Caco-2 (cell line): ENCODE measurements around the gene MCHR1. TPM values are rescaled to one million over a fixed set of nuclear protein-coding genes. Genes with fewer than 3 reads are reported as not detected.
"Not testable (repeated sequence)": the region's sequence is repeated elsewhere in the genome, so short reads cannot be mapped to it uniquely, and the experiment has no call there.

Experiments used
- BruUV-seq: library from RNA; stranded (reverse); fragments of 400-500 nt; replicated peaks from 2 replicates; lab custom pipeline; 2021; lab: Mats Ljungman, UMichigan
- CTCF ChIA-PET: fragments of 300-600 bp; sonication (Branson Sonifier 250); formaldehyde crosslinking; loops from one replicate; lab custom pipeline; 2022; ENCODE audit warnings: antibody characterized with exemption; lab: Charles Lee
- POLR2A ChIA-PET: fragments of 300-600 bp; sonication (Branson Sonifier 250); formaldehyde crosslinking; loops from one replicate; lab custom pipeline; 2022; ENCODE audit warnings: antibody characterized with exemption; lab: Charles Lee
- DNase-seq, 2 experiments: peaks; one replicate each; pipeline versions ENCODE4 v3.0.0 to v3.0.0-alpha.2; 2020 to 2022
- H3K27me3 ChIP-seq: replicated peaks from 2 replicates; pipeline ENCODE4 v1.6.0; 2011; ENCODE audit warnings: low read length; ENCODE audit not compliant: control insufficient read depth, insufficient read depth
- H3K36me3 ChIP-seq: 2 replicates; pipeline ENCODE4 v1.5.1; 2011; ENCODE audit warnings: low read length; ENCODE audit not compliant: control insufficient read depth, insufficient read depth
- H3K4me1 ChIP-seq: fragments of 250-450 bp; sonication (Bioruptor Pico); 2 replicates; pipeline ENCODE4 v1.5.1; 2020; ENCODE audit warnings: mild to moderate bottlenecking
- H3K4me3 ChIP-seq: 2 replicates; pipeline ENCODE4 v1.5.1; 2011; ENCODE audit warnings: low read depth, mild to moderate bottlenecking, control low read depth, low read length
- H3K9me3 ChIP-seq: fragments of 250-450 bp; sonication (Bioruptor Pico); 2 replicates; pipeline ENCODE4 v1.5.1; 2020; ENCODE audit warnings: mild to moderate bottlenecking, moderate library complexity
- H3K27ac Mint-ChIP-seq: one replicate; pipeline ENCODE4 v1.8.0; 2022; ENCODE audit warnings: mixed read lengths; ENCODE audit not compliant: unreplicated experiment
- H3K27me3 Mint-ChIP-seq: one replicate; pipeline ENCODE4 v1.8.0; 2022; ENCODE audit warnings: mixed read lengths; ENCODE audit not compliant: insufficient read depth, unreplicated experiment
- H3K36me3 Mint-ChIP-seq: one replicate; pipeline ENCODE4 v1.8.0; 2022; ENCODE audit warnings: mild to moderate bottlenecking, mixed read lengths; ENCODE audit not compliant: insufficient read depth, unreplicated experiment
- H3K4me1 Mint-ChIP-seq: one replicate; pipeline ENCODE4 v1.8.0; 2022; ENCODE audit warnings: low read depth, mixed read lengths; ENCODE audit not compliant: unreplicated experiment
- H3K4me3 Mint-ChIP-seq: one replicate; pipeline ENCODE4 v1.8.0; 2022; ENCODE audit warnings: mild to moderate bottlenecking, moderate library complexity, mixed read lengths; ENCODE audit not compliant: unreplicated experiment
- H3K9me3 Mint-ChIP-seq: one replicate; pipeline ENCODE4 v1.8.0; 2022; ENCODE audit warnings: mixed read lengths; ENCODE audit not compliant: unreplicated experiment
- intact Hi-C: fragments of 100-400 bp; cut with micrococcal nuclease; formaldehyde crosslinking; loops from one replicate; pipeline ENCODE4 v1.10.0; 2022; ENCODE audit not compliant: unreplicated experiment
- total RNA-seq: library from RNA; stranded (reverse); gene quantifications from 2 replicates; pipeline ENCODE4 v1.2.3, GENCODE V29; 2022
- TF ChIP-seq, protein P1 (sequence below), 2 experiments: fragments of 200-600 bp in 1 of 2; IDR thresholded peaks; 1 replicate in 1 of 2; 2 replicates in 1 of 2; pipeline versions ENCODE4 v1.5.1 to v1.8.0; 2011 to 2022; ENCODE audit warnings: antibody characterized with exemption in 1 of 2, control low read depth in 1 of 2, inconsistent platforms in 1 of 2, low read depth in 1 of 2, low read length in 1 of 2, mild to moderate bottlenecking in 1 of 2, moderate library complexity in 1 of 2; ENCODE audit not compliant: insufficient read depth in 1 of 2, severe bottlenecking in 1 of 2, unreplicated experiment in 1 of 2

Gene MCHR1
- total RNA-seq, 1 experiment from 2014 or later, result not detected

DNA sequence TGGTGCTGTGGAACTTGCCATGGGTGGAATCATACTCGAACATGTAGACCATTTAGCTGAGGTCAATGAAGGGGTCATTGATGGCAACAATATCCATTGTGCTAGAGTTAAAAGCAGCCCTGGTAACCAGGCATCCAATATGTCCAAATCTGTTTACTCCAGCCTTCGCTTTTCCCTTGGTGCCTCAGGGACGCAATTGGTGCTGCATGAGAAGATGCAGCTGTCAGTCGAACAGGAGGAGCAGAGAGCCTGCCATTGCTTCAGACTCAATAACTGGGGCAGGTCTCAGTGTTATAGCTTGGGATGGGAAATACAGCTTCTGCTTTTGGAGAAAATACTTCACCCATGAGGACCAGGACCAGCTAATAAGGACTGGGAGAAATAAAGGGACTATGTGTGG is 5.0 kb upstream of the MCHR1 start:
- no TSS peak for BruUV-seq
- H3K4me3 ChIP-seq, result no peak overlapping the region
- no peaks in the 10 kb centered on the region for H3K9me3 ChIP-seq
- ChIA-PET CTCF (no interaction called here), POLR2A (no interaction called here)
- Mint-ChIP-seq H3K27ac (no peak overlapping the region), H3K27me3 (no peaks in the 10 kb centered on the region), H3K9me3 (no peaks in the 10 kb centered on the region), H3K4me3 (no peak overlapping the region), H3K4me1 (no peaks in the 10 kb centered on the region), H3K36me3 (peaks cover 4% of the 10 kb centered on the region)
- no peaks in the 10 kb centered on the region for H3K27me3 ChIP-seq
- intact Hi-C loops, result no loop called here
- no peaks in the 10 kb centered on the region for H3K4me1 ChIP-seq
- no peaks in the 10 kb centered on the region for H3K36me3 ChIP-seq
- TF ChIP-seq, protein P1, sequence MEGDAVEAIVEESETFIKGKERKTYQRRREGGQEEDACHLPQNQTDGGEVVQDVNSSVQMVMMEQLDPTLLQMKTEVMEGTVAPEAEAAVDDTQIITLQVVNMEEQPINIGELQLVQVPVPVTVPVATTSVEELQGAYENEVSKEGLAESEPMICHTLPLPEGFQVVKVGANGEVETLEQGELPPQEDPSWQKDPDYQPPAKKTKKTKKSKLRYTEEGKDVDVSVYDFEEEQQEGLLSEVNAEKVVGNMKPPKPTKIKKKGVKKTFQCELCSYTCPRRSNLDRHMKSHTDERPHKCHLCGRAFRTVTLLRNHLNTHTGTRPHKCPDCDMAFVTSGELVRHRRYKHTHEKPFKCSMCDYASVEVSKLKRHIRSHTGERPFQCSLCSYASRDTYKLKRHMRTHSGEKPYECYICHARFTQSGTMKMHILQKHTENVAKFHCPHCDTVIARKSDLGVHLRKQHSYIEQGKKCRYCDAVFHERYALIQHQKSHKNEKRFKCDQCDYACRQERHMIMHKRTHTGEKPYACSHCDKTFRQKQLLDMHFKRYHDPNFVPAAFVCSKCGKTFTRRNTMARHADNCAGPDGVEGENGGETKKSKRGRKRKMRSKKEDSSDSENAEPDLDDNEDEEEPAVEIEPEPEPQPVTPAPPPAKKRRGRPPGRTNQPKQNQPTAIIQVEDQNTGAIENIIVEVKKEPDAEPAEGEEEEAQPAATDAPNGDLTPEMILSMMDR (IDR thresholded peaks at IDR 0.05; ENCODE audit: insufficient read depth in 1 of 2, low read depth in 1 of 2, low read length in 1 of 2, severe bottlenecking in 1 of 2, unreplicated experiment in 1 of 2), result no peak
- no peak for DNase-seq

DNA sequence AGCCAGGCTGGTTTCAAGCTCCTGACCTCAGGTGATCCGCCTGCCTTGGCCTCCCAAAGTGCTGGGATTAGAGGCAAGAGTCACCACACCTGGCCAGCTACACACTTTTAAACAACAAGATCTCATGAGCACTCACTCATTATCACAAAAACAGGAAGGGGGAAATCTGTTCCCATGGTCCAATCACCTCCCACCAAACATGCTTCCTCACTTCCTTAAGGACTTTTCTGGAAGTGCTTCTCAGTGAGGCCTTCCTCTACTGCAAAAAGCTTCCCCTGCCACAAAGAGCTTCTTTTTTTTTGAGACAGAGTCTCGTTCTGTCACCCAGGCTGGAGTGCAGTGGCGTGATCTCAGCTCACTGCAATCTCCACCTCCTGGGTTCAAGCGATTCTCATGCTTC is 3.1 kb upstream of the MCHR1 start:
- H3K9me3 ChIP-seq, H3K36me3 Mint-ChIP-seq, H3K27ac Mint-ChIP-seq, H3K4me3 ChIP-seq, DNase-seq, POLR2A ChIA-PET, BruUV-seq, H3K4me3 Mint-ChIP-seq, H3K27me3 Mint-ChIP-seq, H3K4me1 ChIP-seq, H3K36me3 ChIP-seq, H3K9me3 Mint-ChIP-seq, H3K27me3 ChIP-seq, H3K4me1 Mint-ChIP-seq, intact Hi-C loops, CTCF ChIA-PET: not testable (repeated sequence)

DNA sequence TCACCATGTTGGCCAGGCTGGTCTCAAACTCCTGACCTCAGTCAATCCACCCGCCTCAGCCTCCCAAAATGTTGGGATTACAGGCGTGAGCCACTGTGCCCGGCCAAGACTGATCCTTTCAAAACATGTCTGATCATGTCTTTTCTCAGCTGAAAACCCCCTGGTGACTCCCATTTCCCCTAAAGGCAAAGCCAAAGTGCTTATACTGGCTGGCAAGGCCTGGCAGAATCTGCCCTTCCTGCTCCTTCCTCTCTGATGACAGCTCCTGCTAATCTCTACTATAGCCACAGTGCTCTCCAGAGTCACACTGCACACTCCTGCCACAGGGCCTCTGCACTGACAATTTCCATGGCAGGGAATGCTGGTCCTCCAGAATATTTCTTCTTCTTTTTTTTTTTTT is 2.6 kb upstream of the MCHR1 start:
- Histone ChIP-seq H3K4me1 (no peaks in the 10 kb centered on the region), H3K4me3 (no peak overlapping the region), H3K36me3 (no peaks in the 10 kb centered on the region), H3K9me3 (no peaks in the 10 kb centered on the region), H3K27me3 (no peaks in the 10 kb centered on the region)
- TF ChIP-seq, protein P1 (IDR thresholded peaks at IDR 0.05; ENCODE audit: insufficient read depth in 1 of 2, low read depth in 1 of 2, low read length in 1 of 2, severe bottlenecking in 1 of 2, unreplicated experiment in 1 of 2), result no peak
- no peak for DNase-seq
- Mint-ChIP-seq H3K27me3 (no peaks in the 10 kb centered on the region), H3K4me3 (no peak overlapping the region), H3K4me1 (no peaks in the 10 kb centered on the region), H3K36me3 (peaks cover 6% of the 10 kb centered on the region), H3K27ac (no peak overlapping the region), H3K9me3 (no peaks in the 10 kb centered on the region)
- CTCF ChIA-PET, result no interaction called here
- BruUV-seq, result no TSS peak
- intact Hi-C loops, result no loop called here
- POLR2A ChIA-PET, result no interaction called here
